ENCODE measurements around the gene MCC.

- TF ChIP-seq CTCF (IDR thresholded peaks at IDR 0.05) (no peak), EZH2phosphoT487 (IDR thresholded peaks at IDR 0.05) (no peak), EZH2 (IDR thresholded peaks at IDR 0.05) (no peak)
Measured at GRCh38 chr5:113219695-113220094, 268.6 kb downstream of the MCC start.
